ENCODE measurements around the gene ADCY7.

GRCh38 chr16:50261160-50261706, 5.1 kb upstream of the ADCY7 start:
- TF ChIP-seq CTCF (IDR thresholded peaks at IDR 0.05) (no peak), POLR2A (IDR thresholded peaks at IDR 0.05) (no peak)
